Measurements from ENCODE around the gene SMC5. TPM values are rescaled to one million over a fixed set of nuclear protein-coding genes. Genes with fewer than 3 reads are reported as not detected.
A peak's percentile ranks its signal among the peaks of the same experiment; 100 is the strongest.

Gene SMC5
- total and polyA plus RNA-seq, 2 of the 13 experiments (the other 11 are each of a cell fraction or from before 2014, with no cell fraction given): 7.2 to 26.7 TPM

- TF ChIP-seq POGZ (CRISPR knock-in tag; IDR thresholded peaks at IDR 0.05): no peak
- no peak for TF ChIP-seq POGK (CRISPR knock-in tag; conservative IDR thresholded peaks at IDR 0.05)
- TF ChIP-seq PLSCR1 (CRISPR knock-in tag; IDR thresholded peaks at IDR 0.05; ENCODE audit: borderline replicate concordance): no peak
- no peak; the same call in 1 of the 2 replicates for TF ChIP-seq JUND (CRISPR knock-in tag; IDR thresholded peaks at IDR 0.05)
- no peak for TF ChIP-seq ZNF850 (CRISPR knock-in tag; conservative IDR thresholded peaks at IDR 0.05)
- TF ChIP-seq ETV6 (CRISPR knock-in tag; conservative IDR thresholded peaks at IDR 0.05): 0 out of 2 replicates have a peak, but pooled peaks have one; percentile 26
- TF ChIP-seq ZNF576 (CRISPR knock-in tag; IDR thresholded peaks at IDR 0.05): no peak
- peak; percentile 33; the same call in 1 of the 2 replicates for TF ChIP-seq MXD1 (CRISPR knock-in tag; IDR thresholded peaks at IDR 0.05)
- TF ChIP-seq KLF9 (CRISPR knock-in tag; IDR thresholded peaks at IDR 0.05; ENCODE audit: low read depth): 0 out of 2 replicates have a peak, but pooled peaks have one; percentile 7
- no peak; the same call in 1 of the 2 replicates for TF ChIP-seq ZNF280B (CRISPR knock-in tag; IDR thresholded peaks at IDR 0.05; ENCODE audit: borderline replicate concordance)
- TF ChIP-seq UBTF (CRISPR knock-in tag; IDR thresholded peaks at IDR 0.05): no peak
- peak; percentile 64; the same call in 1 of the 2 replicates for TF ChIP-seq CENPBD1 (CRISPR knock-in tag; IDR thresholded peaks at IDR 0.05; ENCODE audit: borderline replicate concordance, low read depth)
- peak; percentile 17; the same call in 1 of the 2 replicates for TF ChIP-seq ZFP37 (CRISPR knock-in tag; IDR thresholded peaks at IDR 0.05; ENCODE audit: borderline replicate concordance)
- 0 out of 2 replicates have a peak, but pooled peaks have one; percentile 53 for TF ChIP-seq ZNF256 (CRISPR knock-in tag; conservative IDR thresholded peaks at IDR 0.05)
- peak; percentile 83 for TF ChIP-seq ZNF232 (CRISPR knock-in tag; IDR thresholded peaks at IDR 0.05; ENCODE audit: borderline replicate concordance)
- TF ChIP-seq ZNF34 (CRISPR knock-in tag; IDR thresholded peaks at IDR 0.05; ENCODE audit: borderline replicate concordance): no peak
- no peak for TF ChIP-seq SPEN (CRISPR knock-in tag; IDR thresholded peaks at IDR 0.05; ENCODE audit: low read depth)
- TF ChIP-seq TBL1XR1 (IDR thresholded peaks at IDR 0.05; ENCODE audit: borderline replicate concordance, low read length, partially characterized antibody): peak; percentile 11
- peak; percentile 60 for TF ChIP-seq ZNF605 (CRISPR knock-in tag; IDR thresholded peaks at IDR 0.05)
- TF ChIP-seq ZBTB20 (CRISPR knock-in tag; IDR thresholded peaks at IDR 0.05; ENCODE audit: borderline replicate concordance, low read depth): peak; percentile 22; the same call in 1 of the 2 replicates
Measured at GRCh38 chr9:70257991-70258691, 637 bp upstream of the SMC5 start (continued).

Data from HepG2 (cell line).